ENCODE measurements around the gene PHACTR2.

GRCh38 chr6:143687591-143687990 is 9.8 kb downstream of the PHACTR2 start:
- TF ChIP-seq CTCF (IDR thresholded peaks at IDR 0.05) (no peak), POLR2A (IDR thresholded peaks at IDR 0.05) (no peak), EP300 (IDR thresholded peaks at IDR 0.05) (no peak)

All from ovary (tissue), 3 donors.